ENCODE results near the gene PRTN3. TPM values are rescaled to one million over a fixed set of nuclear protein-coding genes. Genes with fewer than 3 reads are reported as not detected.
"Not testable (repeated sequence)": the region's sequence is repeated elsewhere in the genome, so short reads cannot be mapped to it uniquely, and the experiment has no call there.

Gene PRTN3
- total RNA-seq, 1 donor from 2014 or later = 0.32 TPM

DNA sequence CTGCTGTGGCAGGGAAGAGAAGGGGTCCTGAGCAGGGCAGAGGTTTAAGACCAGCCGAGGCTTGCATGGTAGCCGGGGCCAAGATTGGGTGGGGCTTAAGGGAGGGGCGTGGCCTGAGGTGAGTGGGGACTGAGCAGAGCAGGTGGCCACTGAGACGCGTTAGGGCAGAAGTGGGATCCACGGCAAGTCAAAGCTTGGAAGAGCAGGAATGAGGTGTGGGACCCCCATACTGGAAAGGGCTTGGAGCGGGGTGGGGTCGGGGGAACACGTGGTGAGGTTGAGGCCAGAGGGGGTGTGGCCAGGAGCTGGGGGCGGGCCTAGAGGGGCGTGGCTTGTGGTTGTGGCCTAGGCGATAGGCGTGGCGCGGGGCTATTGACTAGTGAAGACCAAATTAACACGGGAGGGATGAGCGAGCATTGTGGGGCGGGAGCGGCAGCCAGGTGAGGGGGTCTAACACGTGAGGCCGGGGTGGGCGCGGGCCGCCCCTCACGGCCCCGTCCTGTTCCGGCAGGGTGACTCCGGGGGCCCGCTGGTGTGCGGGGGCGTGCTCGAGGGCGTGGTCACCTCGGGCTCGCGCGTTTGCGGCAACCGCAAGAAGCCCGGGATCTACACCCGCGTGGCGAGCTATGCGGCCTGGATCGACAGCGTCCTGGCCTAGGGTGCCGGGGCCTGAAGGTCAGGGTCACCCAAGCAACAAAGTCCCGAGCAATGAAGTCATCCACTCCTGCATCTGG is 21.9 kb downstream of the PRTN3 start:
- DNase-seq (ENCODE audit: low spot score) = no peak

DNA sequence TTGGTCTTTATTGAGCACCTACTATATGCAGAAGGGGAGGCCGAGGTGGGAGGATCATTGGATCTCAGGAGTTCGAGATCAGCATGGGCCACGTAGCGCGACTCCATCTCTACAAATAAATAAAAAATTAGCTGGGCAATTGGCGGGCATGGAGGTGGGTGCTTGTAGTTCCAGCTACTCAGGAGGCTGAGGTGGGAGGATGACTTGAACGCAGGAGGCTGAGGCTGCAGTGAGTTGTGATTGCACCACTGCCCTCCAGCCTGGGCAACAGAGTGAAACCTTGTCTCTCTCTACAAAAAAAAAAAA is 22.5 kb downstream of the PRTN3 start:
- DNase-seq (ENCODE audit: low spot score) = no peak

DNA sequence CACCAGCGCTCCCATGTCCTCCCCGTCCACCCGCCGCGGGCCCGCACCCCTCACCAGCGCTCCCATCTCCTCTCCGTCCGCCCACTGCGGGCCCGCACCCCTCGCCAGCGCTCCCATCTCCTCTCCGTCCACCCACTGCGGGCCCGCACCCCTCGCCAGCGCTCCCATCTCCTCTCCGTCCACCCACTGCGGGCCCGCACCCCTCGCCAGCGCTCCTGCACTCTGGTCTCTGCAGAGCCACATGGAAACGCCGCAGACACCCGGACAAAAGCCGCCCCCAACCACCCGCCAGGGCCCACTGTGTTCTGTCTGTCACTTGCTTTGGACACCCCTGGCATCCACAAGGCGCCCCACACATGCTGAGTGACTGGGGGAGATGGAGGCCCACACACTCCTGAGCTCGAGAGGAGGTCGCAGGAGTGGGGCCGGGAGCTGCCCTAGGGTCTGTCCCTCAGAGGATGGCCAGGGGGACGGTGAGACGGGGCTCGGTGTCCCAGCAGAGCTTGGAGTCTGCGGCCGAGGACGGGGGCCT is 26.0 kb downstream of the PRTN3 start:
- DNase-seq (ENCODE audit: low spot score) = no peak

- no peak for DNase-seq (ENCODE audit: low spot score)
These were observed 26.5 kb downstream of the PRTN3 start for GRCh38 chr19:867301-867793.

DNA sequence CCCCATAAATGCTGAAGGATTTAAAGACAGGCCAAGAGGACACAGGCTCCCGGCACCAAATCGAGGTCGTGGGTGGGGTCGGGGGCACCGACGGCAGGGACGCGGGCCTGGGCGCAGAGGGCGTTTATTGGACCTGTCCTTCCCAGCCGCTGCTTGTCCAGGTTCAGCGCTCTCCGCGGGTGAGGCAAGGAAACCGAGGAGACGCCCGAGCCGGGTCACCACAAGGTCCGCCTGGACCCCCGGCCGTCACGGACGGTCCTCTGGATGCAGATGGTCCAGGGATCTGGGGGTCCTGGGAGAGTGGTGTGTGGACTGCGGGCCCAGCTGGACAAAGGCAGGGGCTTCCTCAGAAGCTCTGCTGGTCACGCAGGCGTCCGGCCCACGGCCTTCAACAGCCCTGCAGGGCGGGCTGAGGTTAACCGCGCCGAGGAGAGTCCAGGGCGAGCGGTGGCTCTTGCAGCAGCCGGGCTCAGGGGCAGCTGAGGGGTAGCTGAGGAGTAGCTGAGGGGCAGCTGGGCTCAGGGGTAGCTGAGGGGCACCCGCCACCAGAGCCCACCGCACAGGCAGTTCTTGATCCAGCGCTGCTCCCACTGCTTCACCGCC is 27.2 kb downstream of the PRTN3 start:
- DNase-seq (ENCODE audit: low spot score) = no peak

- DNase-seq (ENCODE audit: low spot score) = no peak
These were observed 27.9 kb downstream of the PRTN3 start for GRCh38 chr19:868458-869244.

GRCh38 chr19:869245-870177 is 28.7 kb downstream of the PRTN3 start:
- no peak for DNase-seq (ENCODE audit: low spot score)

DNA sequence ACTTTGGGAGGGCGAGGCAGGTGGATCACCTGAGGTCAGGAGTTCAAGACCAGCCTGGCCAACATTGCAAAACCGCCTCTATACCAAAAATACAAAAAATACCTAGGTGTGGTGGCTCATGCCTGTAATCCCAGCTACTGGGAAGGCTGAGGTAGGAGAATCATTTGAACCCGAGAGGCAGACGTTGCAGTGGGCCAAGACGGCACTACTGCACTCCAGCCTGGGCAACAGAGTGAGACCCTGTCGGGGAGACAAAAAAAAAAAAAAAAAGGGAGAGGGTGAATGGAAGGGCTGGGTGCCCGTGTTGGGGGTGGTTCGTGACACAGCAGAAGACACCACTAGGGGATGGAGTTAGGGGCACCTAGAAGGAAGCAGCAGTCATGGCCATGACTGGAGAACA is 29.5 kb downstream of the PRTN3 start:
- no peak for DNase-seq (ENCODE audit: low spot score)

GRCh38 chr19:870963-871401 is 30.2 kb downstream of the PRTN3 start:
- DNase-seq (ENCODE audit: low spot score) = no peak

- no peak for DNase-seq (ENCODE audit: low spot score)
These were observed 30.9 kb downstream of the PRTN3 start for GRCh38 chr19:871446-872265.

DNA sequence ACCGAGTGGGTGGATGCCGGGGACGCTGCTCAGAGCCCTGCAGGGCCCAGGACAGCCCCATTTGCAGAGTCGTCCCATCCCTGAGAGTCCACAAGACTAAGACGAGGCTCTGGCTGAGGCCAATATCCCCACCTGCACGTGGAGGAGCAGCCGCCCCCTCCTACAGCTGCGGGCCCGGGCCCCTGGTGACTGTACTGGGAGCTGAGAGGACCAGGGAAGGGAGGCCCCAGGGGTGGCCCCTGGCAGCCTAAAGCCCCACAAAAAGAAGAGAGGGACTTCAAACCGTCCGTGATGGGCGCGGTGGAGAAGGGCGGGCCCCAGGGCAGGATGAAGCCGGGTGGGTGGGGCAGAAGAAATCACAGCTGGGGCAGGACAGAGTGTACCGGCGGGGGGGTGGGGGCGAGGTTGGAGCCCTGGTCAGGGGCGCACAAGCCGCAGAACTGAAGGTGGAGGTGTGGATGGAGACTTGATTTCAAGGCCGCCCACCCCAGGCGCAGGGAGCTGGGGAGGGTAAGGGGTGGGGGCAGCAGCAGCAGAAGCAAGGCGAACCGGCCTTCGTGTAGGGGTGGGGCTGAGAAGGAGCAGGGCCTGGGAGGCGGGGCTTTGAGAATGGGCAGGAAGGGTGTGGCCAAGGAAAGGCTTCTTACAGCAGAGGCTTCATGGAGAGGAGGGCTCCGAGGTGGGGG is 31.6 kb downstream of the PRTN3 start:
- DNase-seq (ENCODE audit: low spot score) = no peak

GRCh38 chr19:873084-873483 is 32.3 kb downstream of the PRTN3 start:
- no peak for DNase-seq (ENCODE audit: low spot score)

DNA sequence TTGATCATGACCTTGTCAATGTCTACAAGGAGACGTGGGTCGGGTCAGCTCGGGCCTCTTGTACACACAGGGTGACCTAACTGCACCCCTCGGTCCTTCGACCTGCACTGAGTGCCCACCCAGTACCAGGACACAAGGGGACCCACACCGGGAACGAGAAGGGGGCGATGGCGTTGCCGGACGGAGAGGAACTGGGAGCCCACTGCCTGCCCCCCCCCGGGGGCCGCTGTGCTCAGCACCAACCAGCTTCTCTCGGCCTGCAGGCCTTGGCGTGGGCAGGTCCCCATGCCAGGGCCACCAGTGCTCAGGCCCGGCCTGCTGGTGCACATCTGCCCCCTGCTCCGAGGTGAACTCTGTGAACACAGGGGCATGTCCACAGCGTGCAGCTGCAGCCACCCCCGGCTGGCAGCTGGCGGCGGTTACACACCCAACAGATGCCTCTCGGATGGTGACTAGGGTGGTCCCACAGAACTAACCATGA is 32.8 kb downstream of the PRTN3 start:
- DNase-seq (ENCODE audit: low spot score) = no peak

DNA sequence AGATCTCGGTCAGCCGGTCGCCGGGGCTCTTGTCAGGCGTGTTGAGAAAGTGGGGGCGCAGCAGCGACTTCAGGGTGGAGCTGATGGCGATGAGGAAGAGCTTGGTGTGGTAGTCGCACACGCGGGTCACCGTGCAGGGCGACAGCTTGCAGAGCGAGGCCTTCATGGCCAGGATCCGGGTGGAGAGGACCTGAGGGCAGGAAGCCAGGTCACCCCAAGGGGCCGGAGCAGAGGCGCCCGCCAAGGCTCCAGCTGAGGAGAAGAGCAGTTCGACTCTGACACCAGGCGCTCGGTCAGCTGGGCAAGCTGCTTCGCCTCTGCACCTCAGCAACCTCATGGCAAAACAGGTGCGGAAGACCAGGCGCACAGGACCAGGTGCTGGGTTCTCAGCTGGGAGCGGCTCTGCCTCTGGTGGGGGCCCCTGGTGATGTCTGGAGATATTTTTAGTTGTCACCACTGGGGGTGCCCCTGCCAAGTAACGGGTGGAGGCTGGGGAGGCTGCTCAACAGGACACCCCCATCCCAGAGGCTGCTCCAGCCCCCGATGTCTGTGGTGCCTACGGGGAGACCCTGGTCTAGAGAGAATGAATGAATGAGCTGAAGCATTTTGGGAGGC is 34.6 kb downstream of the PRTN3 start:
- no peak for DNase-seq (ENCODE audit: low spot score)

DNA sequence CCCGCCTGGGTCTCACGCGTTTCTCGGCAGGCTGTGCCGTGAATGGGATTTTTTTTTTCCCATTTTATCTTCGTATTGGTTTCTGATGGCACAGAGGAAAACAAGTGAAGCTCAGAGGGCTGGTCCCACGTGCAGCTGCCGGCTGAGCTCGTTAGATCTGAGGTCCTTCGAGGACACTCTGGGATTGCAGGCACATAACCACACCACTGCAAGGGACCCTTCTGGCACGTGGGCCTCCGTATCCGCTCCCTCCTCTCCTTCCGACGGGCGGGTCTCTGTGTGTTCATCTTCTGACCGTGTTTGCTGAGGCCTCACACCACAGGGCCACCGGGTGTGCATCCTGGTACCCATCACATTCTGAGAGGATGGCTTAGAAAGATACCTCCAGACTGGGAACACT is 35.3 kb downstream of the PRTN3 start:
- no peak for DNase-seq (ENCODE audit: low spot score)

DNA sequence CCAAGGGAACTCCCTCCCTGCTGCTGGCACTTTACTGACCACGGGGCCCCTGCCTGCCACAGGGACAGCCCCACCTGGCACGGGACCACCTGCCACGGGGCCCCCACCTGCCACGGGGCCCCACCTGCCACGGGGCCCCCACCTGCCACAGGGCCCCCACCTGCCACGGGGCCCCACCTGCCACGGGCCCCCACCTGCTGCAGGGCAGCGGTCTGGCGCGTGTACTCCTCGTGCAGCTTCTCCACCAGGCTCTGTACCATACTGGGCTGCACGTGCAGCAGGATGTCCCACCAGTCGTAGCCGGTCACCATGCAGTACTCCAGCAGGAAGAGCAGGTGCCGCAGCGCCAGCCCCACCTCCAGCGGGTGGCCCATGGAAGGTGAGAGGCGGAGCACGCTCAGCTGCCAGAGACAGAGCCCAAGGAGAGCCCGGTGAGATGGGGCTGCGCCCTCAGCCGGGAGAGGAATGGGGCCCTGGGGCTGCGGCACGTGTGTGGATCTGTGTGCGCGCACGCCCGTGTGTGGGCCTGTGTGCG is 36.0 kb downstream of the PRTN3 start:
- no peak for DNase-seq (ENCODE audit: low spot score)

GRCh38 chr19:877992-878660 is 37.3 kb downstream of the PRTN3 start:
- not testable (repeated sequence) for DNase-seq (ENCODE audit: low spot score)

Data from mesenteric fat pad (tissue), 1 donor.